HepG2 (cell line): ENCODE data around the gene AP4E1. TPM values are rescaled to one million over a fixed set of nuclear protein-coding genes. Genes with fewer than 3 reads are reported as not detected.

ENCODE experiments used
- ATAC-seq: fragments of 200-7000 bp; cut with Tn5 transposase; 3 replicates; pipeline ENCODE4 v1.9.1; 2020; ENCODE audit warnings: mild to moderate bottlenecking, moderate library complexity
- BruUV-seq: library from RNA; stranded (reverse); fragments of 400-500 nt; replicated peaks from 2 replicates; lab custom pipeline; 2021; lab: Mats Ljungman, UMichigan
- CTCF ChIA-PET: fragments of 300-600 bp; formaldehyde crosslinking; extraction: SDS; loops from one replicate; lab custom pipeline; 2021; ENCODE audit warnings: low total read pairs, inconsistent platforms, low intra/inter-chr PET ratio; lab: Yijun Ruan, JAX
- POLR2A ChIA-PET: fragments of 350-600 bp; sonication (Branson Sonifier 250); formaldehyde crosslinking; loops from one replicate; lab custom pipeline; 2020; ENCODE audit warnings: antibody characterized with exemption, inconsistent platforms; lab: Yijun Ruan, JAX
- DNase-seq: peaks from one replicate; pipeline ENCODE4 v3.0.0-alpha.2; 2015; ENCODE audit warnings: low spot score
- FAIRE-seq: peaks from 3 replicates; lab custom pipeline; 2011; peaks lifted over from hg19 to GRCh38; lab: Jason Lieb, UNC
- H2AFZ ChIP-seq: one replicate; pipeline ENCODE4 v1.6.1; 2011; ENCODE audit warnings: low read length, inconsistent platforms
- H3K27ac ChIP-seq: fragments of 300-600 bp; 3 replicates; pipeline ENCODE4 v1.8.0; 2011; ENCODE audit warnings: mixed run types, mild to moderate bottlenecking, mixed read lengths, low read length, inconsistent platforms; ENCODE audit not compliant: insufficient read depth; ENCODE audit errors: extremely low read length
- H3K27me3 ChIP-seq, 2 experiments: fragments of 200-600 bp in 1 of 2; 2 replicates in 1 of 2; 3 replicates in 1 of 2; pipeline versions ENCODE4 v1.6.0 to v1.8.0; 2011; ENCODE audit warnings: low read length in 2 of 2, mild to moderate bottlenecking in 2 of 2, moderate library complexity in 2 of 2, inconsistent platforms in 1 of 2; ENCODE audit not compliant: insufficient read depth in 2 of 2, control insufficient read depth in 1 of 2
- H3K36me3 ChIP-seq, 2 experiments: fragments of 200-600 bp in 1 of 2; replicated peaks in 1 of 2; 2 replicates in 1 of 2; 3 replicates in 1 of 2; pipeline versions ENCODE4 v1.5.1 to v1.8.0; 2011; ENCODE audit warnings: low read length in 2 of 2, inconsistent platforms in 1 of 2; ENCODE audit not compliant: insufficient read depth in 2 of 2, control insufficient read depth in 1 of 2
- H3K4me1 ChIP-seq: 2 replicates; pipeline ENCODE4 v1.5.1; 2012; ENCODE audit warnings: low read length, inconsistent platforms; ENCODE audit not compliant: insufficient read depth
- H3K4me2 ChIP-seq: 2 replicates; pipeline ENCODE4 v1.6.0; 2011; ENCODE audit warnings: low read depth, low read length, inconsistent platforms
- H3K4me3 ChIP-seq, 3 experiments: fragments of 200-600 bp in 1 of 3; sonication (generic), shearing (Covaris generic) in 1 of 3; replicated peaks in 1 of 3; 2 replicates each; pipeline ENCODE4 v1.5.1; 2011 to 2016; ENCODE audit warnings: low read length in 3 of 3, inconsistent platforms in 2 of 3, low read depth in 2 of 3, mild to moderate bottlenecking in 2 of 3, control low read depth in 1 of 3, mixed read lengths in 1 of 3; ENCODE audit not compliant: insufficient read depth in 1 of 3
- H3K79me2 ChIP-seq: one replicate; pipeline ENCODE4 v1.6.1; 2011; ENCODE audit warnings: low read length, inconsistent platforms; ENCODE audit not compliant: insufficient read depth
- H3K9ac ChIP-seq: 2 replicates; pipeline ENCODE4 v1.6.0; 2011; ENCODE audit warnings: mild to moderate bottlenecking, low read depth, low read length, inconsistent platforms; ENCODE audit not compliant: insufficient read depth
- H3K9me3 ChIP-seq: 2 replicates; pipeline ENCODE4 v1.5.1; 2012; ENCODE audit warnings: mild to moderate bottlenecking, low read length
- H4K20me1 ChIP-seq: 2 replicates; pipeline ENCODE4 v1.6.0; 2011; ENCODE audit warnings: inconsistent platforms, mild to moderate bottlenecking, low read length, moderate library complexity; ENCODE audit not compliant: insufficient read depth
- CENPT ChIP-seq: sonication (generic); formaldehyde crosslinking; IDR thresholded peaks from 2 replicates; pipeline ENCODE4 v1.8.0; 2022; ENCODE audit warnings: low read depth, mild to moderate bottlenecking, moderate library complexity, missing genetic modification reagents
- ESRRA ChIP-seq: sonication (generic); formaldehyde crosslinking; IDR thresholded peaks from 2 replicates; pipeline ENCODE4 v1.5.1; 2020; ENCODE audit warnings: mild to moderate bottlenecking, low read depth, missing genetic modification reagents
- FOXK2 ChIP-seq: fragments of 450-650 bp; IDR thresholded peaks from 2 replicates; pipeline ENCODE4 v1.6.1; 2016
- GPN1 ChIP-seq: sonication (generic); formaldehyde crosslinking; IDR thresholded peaks from 2 replicates; pipeline ENCODE4 v1.5.1; 2020; ENCODE audit warnings: missing genetic modification reagents, borderline replicate concordance
- HMGA1 ChIP-seq: sonication (generic); formaldehyde crosslinking; conservative IDR thresholded peaks from 2 replicates; pipeline ENCODE4 v1.4.0; 2020; ENCODE audit warnings: missing genetic modification reagents
- KLF11 ChIP-seq: IDR thresholded peaks from 2 replicates; pipeline ENCODE4 v1.6.1; 2016; ENCODE audit warnings: missing compliant biosample characterization
- MEIS2 ChIP-seq: sonication (generic); formaldehyde crosslinking; IDR thresholded peaks from 2 replicates; pipeline ENCODE4 v1.9.0; 2021; ENCODE audit warnings: mild to moderate bottlenecking, missing genetic modification reagents
- NAIF1 ChIP-seq: sonication (generic); formaldehyde crosslinking; IDR thresholded peaks from 2 replicates; pipeline ENCODE4 v1.5.0; 2020; ENCODE audit warnings: mild to moderate bottlenecking, missing genetic modification reagents, borderline replicate concordance
- TARDBP ChIP-seq: sonication (generic); formaldehyde crosslinking; IDR thresholded peaks from 2 replicates; pipeline ENCODE4 v1.8.0; 2022; ENCODE audit warnings: mild to moderate bottlenecking, missing genetic modification reagents
- ZFP36L1 ChIP-seq: sonication (generic); formaldehyde crosslinking; IDR thresholded peaks from 2 replicates; pipeline ENCODE4 v1.8.0; 2022; ENCODE audit warnings: mild to moderate bottlenecking, missing genetic modification reagents, moderate library complexity
- ZNF101 ChIP-seq: sonication (generic); formaldehyde crosslinking; IDR thresholded peaks from 2 replicates; pipeline ENCODE4 v1.4.0; 2020; ENCODE audit warnings: mild to moderate bottlenecking, low read depth, missing genetic modification reagents, borderline replicate concordance
- ZNF281 ChIP-seq: sonication (generic); formaldehyde crosslinking; IDR thresholded peaks from 2 replicates; pipeline ENCODE4 v1.4.0; 2020; ENCODE audit warnings: missing genetic modification reagents, borderline replicate concordance
- ZNF33A ChIP-seq: sonication (generic); formaldehyde crosslinking; IDR thresholded peaks from 2 replicates; pipeline ENCODE4 v1.5.1; 2020; ENCODE audit warnings: missing genetic modification reagents, mild to moderate bottlenecking, moderate library complexity, borderline replicate concordance
- ZNF547 ChIP-seq: sonication (generic); formaldehyde crosslinking; IDR thresholded peaks from 2 replicates; pipeline ENCODE4 v1.5.1; 2020; ENCODE audit warnings: mild to moderate bottlenecking, missing genetic modification reagents
- ZNF605 ChIP-seq: sonication (generic); formaldehyde crosslinking; IDR thresholded peaks from 2 replicates; pipeline ENCODE4 v1.8.0; 2022; ENCODE audit warnings: mild to moderate bottlenecking, missing genetic modification reagents
- whole genome bisulfite sequencing: methylation state at CpG from one replicate; pipeline ENCODE4 v1.1.6; 2017; ENCODE audit warnings: low lambda C conversion rate; 5-methylcytosine and 5-hydroxymethylcytosine counted together
- in situ Hi-C: cut with HindIII; loops from 2 replicates; pipeline ENCODE4 v1.10.0; 2017; ENCODE audit warnings: low pct_unique_long_range_greater_than_20kb; ENCODE audit not compliant: extremely low pct_ligation_motif_present
- intact Hi-C: fragments of 100-400 bp; cut with micrococcal nuclease; formaldehyde crosslinking; loops from one replicate; pipeline ENCODE4 v1.10.0; 2022; ENCODE audit not compliant: unreplicated experiment
- polyA plus RNA-seq, 8 experiments: library from polyadenylated mRNA; depleted of rRNA in 3 of 8; stranded (reverse) in 7 of 8; unstranded in 1 of 8; fragments of >200 nt; fragmentation: Illumina TruSeq in 4 of 8; extraction: Trizol in 4 of 8; gene quantifications; 2 replicates each; pipeline versions ENCODE4 v1.2.1 to v1.2.3, GENCODE V29; 2011 to 2016; ENCODE audit warnings: low read depth in 4 of 8, missing spikeins in 1 of 8, mixed read lengths in 1 of 8; ENCODE audit not compliant: insufficient read depth in 1 of 8
- total RNA-seq, 5 experiments: library from RNA; depleted of rRNA; stranded (reverse); fragments of >200 nt; fragmentation: Illumina TruSeq; extraction: Trizol; gene quantifications; 2 replicates each; pipeline ENCODE4 v1.2.3, GENCODE V29; 2016; ENCODE audit warnings: low read depth in 1 of 5
- TF ChIP-seq, protein P1 (sequence below): sonication (generic); formaldehyde crosslinking; IDR thresholded peaks from 2 replicates; pipeline ENCODE4 v1.9.0; 2021; ENCODE audit warnings: missing genetic modification reagents, borderline replicate concordance

AP4E1 gene
- total and polyA plus RNA-seq, 2 of the 13 experiments (the other 11 are each of a cell fraction or from before 2014, with no cell fraction given) = 2.2 to 7.8 TPM

- Histone ChIP-seq H3K4me3 (no peak overlapping the region), H4K20me1 (peaks cover 2% of the 10 kb centered on the region), H3K4me2 (no peak overlapping the region), H3K79me2 (peaks cover 7% of the 10 kb centered on the region), H3K27ac (no peak overlapping the region), H3K4me1 (peaks cover 12% of the 10 kb centered on the region), H3K9me3 (no peaks in the 10 kb centered on the region)
- ChIA-PET CTCF (no interaction called here), POLR2A (no interaction called here)
- no peak for DNase-seq
- BruUV-seq = no TSS peak
- in situ Hi-C loops = no loop called here
- no peak for FAIRE-seq
- TF ChIP-seq HMGA1 (CRISPR knock-in tag) = no peak
- TF ChIP-seq, protein P1, sequence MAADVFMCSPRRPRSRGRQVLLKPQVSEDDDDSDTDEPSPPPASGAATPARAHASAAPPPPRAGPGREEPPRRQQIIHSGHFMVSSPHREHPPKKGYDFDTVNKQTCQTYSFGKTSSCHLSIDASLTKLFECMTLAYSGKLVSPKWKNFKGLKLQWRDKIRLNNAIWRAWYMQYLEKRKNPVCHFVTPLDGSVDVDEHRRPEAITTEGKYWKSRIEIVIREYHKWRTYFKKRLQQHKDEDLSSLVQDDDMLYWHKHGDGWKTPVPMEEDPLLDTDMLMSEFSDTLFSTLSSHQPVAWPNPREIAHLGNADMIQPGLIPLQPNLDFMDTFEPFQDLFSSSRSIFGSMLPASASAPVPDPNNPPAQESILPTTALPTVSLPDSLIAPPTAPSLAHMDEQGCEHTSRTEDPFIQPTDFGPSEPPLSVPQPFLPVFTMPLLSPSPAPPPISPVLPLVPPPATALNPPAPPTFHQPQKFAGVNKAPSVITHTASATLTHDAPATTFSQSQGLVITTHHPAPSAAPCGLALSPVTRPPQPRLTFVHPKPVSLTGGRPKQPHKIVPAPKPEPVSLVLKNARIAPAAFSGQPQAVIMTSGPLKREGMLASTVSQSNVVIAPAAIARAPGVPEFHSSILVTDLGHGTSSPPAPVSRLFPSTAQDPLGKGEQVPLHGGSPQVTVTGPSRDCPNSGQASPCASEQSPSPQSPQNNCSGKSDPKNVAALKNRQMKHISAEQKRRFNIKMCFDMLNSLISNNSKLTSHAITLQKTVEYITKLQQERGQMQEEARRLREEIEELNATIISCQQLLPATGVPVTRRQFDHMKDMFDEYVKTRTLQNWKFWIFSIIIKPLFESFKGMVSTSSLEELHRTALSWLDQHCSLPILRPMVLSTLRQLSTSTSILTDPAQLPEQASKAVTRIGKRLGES = no peak
- TF ChIP-seq ZNF547 (CRISPR knock-in tag) = no peak
- TF ChIP-seq ESRRA = no peak
- no peak for TF ChIP-seq CENPT (CRISPR knock-in tag)
- TF ChIP-seq ZFP36L1 = no peak
- no peak for TF ChIP-seq TARDBP (CRISPR knock-in tag)
- no peak for TF ChIP-seq ZNF33A (CRISPR knock-in tag)
- TF ChIP-seq ZNF281 (CRISPR knock-in tag) = no peak
- no peak for TF ChIP-seq KLF11 (CRISPR knock-in tag)
- TF ChIP-seq NAIF1 (CRISPR knock-in tag) = no peak
- no peak for TF ChIP-seq ZNF101 (CRISPR knock-in tag)
- TF ChIP-seq MEIS2 (CRISPR knock-in tag) = no peak
- no peak for TF ChIP-seq GPN1
- TF ChIP-seq ZNF605 (CRISPR knock-in tag) = no peak
- no peak for TF ChIP-seq FOXK2
- TF ChIP-seq, all 625 proteins: peak for 0
- Histone ChIP-seq H2AFZ (no peak overlapping the region), H3K36me3 (peaks cover 0 to 4% of the 10 kb centered on the region in 2 experiments; a peak in 1 of 5 replicates), H3K9ac (no peak overlapping the region), H3K27me3 (no peaks in the 10 kb centered on the region)
- WGBS = 100% methylated on average over 1 of the region's 1 CpG
- intact Hi-C loops = no loop called here
- no peak for ATAC-seq
Observed at GRCh38 chr15:51054535-51054934, 146.1 kb downstream of the AP4E1 start.
